Stimulated activated CD4-positive, alpha-beta T cell treated with anti-CD3 and anti-CD28 coated beads, Interleukin-4, amount 100 ng/mL, for 24 hours (primary cell): ENCODE data around the gene ABCA12.

Experiments
- DNase-seq: peaks from one replicate; pipeline ENCODE4 v3.0.0-alpha.2; 2020

Gene ABCA12

GRCh38 chr2:215110918-215111317, 27.5 kb downstream of the ABCA12 start:
- DNase-seq: no peak

GRCh38 chr2:215107216-215108056, 31.0 kb downstream of the ABCA12 start:
- DNase-seq: no peak

GRCh38 chr2:215105607-215106354, 32.6 kb downstream of the ABCA12 start:
- no peak for DNase-seq

- DNase-seq: no peak
Observed at GRCh38 chr2:215104226-215104625, 34.2 kb downstream of the ABCA12 start.

- DNase-seq: no peak
Observed at GRCh38 chr2:215098875-215099274, 39.6 kb downstream of the ABCA12 start.

- no peak for DNase-seq
Observed at GRCh38 chr2:215084080-215084479, 54.3 kb downstream of the ABCA12 start.

GRCh38 chr2:215083146-215083545, 55.3 kb downstream of the ABCA12 start:
- DNase-seq: no peak

GRCh38 chr2:215082446-215082845, 56.0 kb downstream of the ABCA12 start:
- no peak for DNase-seq

GRCh38 chr2:215080545-215080944, 57.9 kb downstream of the ABCA12 start:
- DNase-seq: no peak

GRCh38 chr2:215071676-215072075, 66.8 kb downstream of the ABCA12 start:
- no peak for DNase-seq

GRCh38 chr2:215068399-215068798, 70.0 kb downstream of the ABCA12 start:
- no peak for DNase-seq

GRCh38 chr2:215066124-215066523, 72.3 kb downstream of the ABCA12 start:
- no peak for DNase-seq

GRCh38 chr2:215063526-215063925, 74.9 kb downstream of the ABCA12 start:
- no peak for DNase-seq

- DNase-seq: no peak
Observed at GRCh38 chr2:215060861-215061536, 77.4 kb downstream of the ABCA12 start.

- DNase-seq: no peak
Observed at GRCh38 chr2:215059724-215060123, 78.7 kb downstream of the ABCA12 start.

- no peak for DNase-seq
Observed at GRCh38 chr2:215055891-215056290, 82.5 kb downstream of the ABCA12 start.

GRCh38 chr2:215052810-215053209, 85.6 kb downstream of the ABCA12 start:
- DNase-seq: no peak

GRCh38 chr2:215052404-215052803, 86.0 kb downstream of the ABCA12 start:
- no peak for DNase-seq

GRCh38 chr2:215049341-215049740, 89.1 kb downstream of the ABCA12 start:
- no peak for DNase-seq

- no peak for DNase-seq
Observed at GRCh38 chr2:215038421-215038820, 100.0 kb downstream of the ABCA12 start.

- DNase-seq: no peak
Observed at GRCh38 chr2:215036314-215036713, 102.1 kb downstream of the ABCA12 start.

- DNase-seq: no peak
Observed at GRCh38 chr2:215034154-215034553, 104.3 kb downstream of the ABCA12 start.

- no peak for DNase-seq
Observed at GRCh38 chr2:215032153-215032552, 106.3 kb downstream of the ABCA12 start.

GRCh38 chr2:215031321-215031720, 107.1 kb downstream of the ABCA12 start:
- DNase-seq: no peak
